GM18511 (cell line): ENCODE measurements around the gene RNU6-1.

ENCODE experiments used
- ATAC-seq: cut with Tn5 transposase; IDR thresholded peaks from one replicate; pipeline ENCODE4 v1.9.1; 2021; ENCODE audit warnings: mild to moderate bottlenecking, moderate library complexity; ENCODE audit not compliant: unreplicated experiment

The RNU6-1 gene

GRCh38 chr15:67822537-67823313, 17.1 kb downstream of the RNU6-1 start:
- ATAC-seq, result no peak

GRCh38 chr15:67821784-67822440, 17.9 kb downstream of the RNU6-1 start:
- no peak for ATAC-seq

GRCh38 chr15:67820992-67821783, 18.7 kb downstream of the RNU6-1 start:
- ATAC-seq, result no peak

- ATAC-seq, result no peak
Measured at GRCh38 chr15:67820122-67820991, 19.5 kb downstream of the RNU6-1 start.

GRCh38 chr15:67819636-67820035, 20.2 kb downstream of the RNU6-1 start:
- no peak for ATAC-seq

- ATAC-seq, result no peak
Measured at GRCh38 chr15:67818464-67818863, 21.4 kb downstream of the RNU6-1 start.

- ATAC-seq, result no peak
Measured at GRCh38 chr15:67816668-67817067, 23.2 kb downstream of the RNU6-1 start.

GRCh38 chr15:67815036-67815592, 24.7 kb downstream of the RNU6-1 start:
- no peak for ATAC-seq

GRCh38 chr15:67813104-67813634, 26.7 kb downstream of the RNU6-1 start:
- ATAC-seq, result no peak

- ATAC-seq, result no peak
Measured at GRCh38 chr15:67812241-67812644, 27.6 kb downstream of the RNU6-1 start.

GRCh38 chr15:67809866-67810265, 30.0 kb downstream of the RNU6-1 start:
- ATAC-seq, result no peak

GRCh38 chr15:67809441-67809840, 30.4 kb downstream of the RNU6-1 start:
- ATAC-seq, result no peak

- ATAC-seq, result no peak
Measured at GRCh38 chr15:67808821-67809220, 31.0 kb downstream of the RNU6-1 start.

GRCh38 chr15:67807836-67808235, 32.0 kb downstream of the RNU6-1 start:
- ATAC-seq, result no peak

- no peak for ATAC-seq
Measured at GRCh38 chr15:67807141-67807540, 32.7 kb downstream of the RNU6-1 start.

- no peak for ATAC-seq
Measured at GRCh38 chr15:67806536-67806935, 33.3 kb downstream of the RNU6-1 start.

GRCh38 chr15:67805666-67806516, 34.0 kb downstream of the RNU6-1 start:
- no peak for ATAC-seq

GRCh38 chr15:67805008-67805665, 34.7 kb downstream of the RNU6-1 start:
- no peak for ATAC-seq
